GM19238 (cell line): Measurements from ENCODE around the gene TULP4.
"Not testable (repeated sequence)": the region's sequence is repeated elsewhere in the genome, so short reads cannot be mapped to it uniquely, and the experiment has no call there.

ENCODE experiments used
- DNase-seq: peaks from one replicate; pipeline ENCODE4 v3.0.0; 2011; ENCODE audit warnings: low spot score; ENCODE audit not compliant: insufficient read length

TULP4 gene

GRCh38 chr6:158521759-158522158, 209.5 kb downstream of the TULP4 start:
- no peak for DNase-seq

DNA sequence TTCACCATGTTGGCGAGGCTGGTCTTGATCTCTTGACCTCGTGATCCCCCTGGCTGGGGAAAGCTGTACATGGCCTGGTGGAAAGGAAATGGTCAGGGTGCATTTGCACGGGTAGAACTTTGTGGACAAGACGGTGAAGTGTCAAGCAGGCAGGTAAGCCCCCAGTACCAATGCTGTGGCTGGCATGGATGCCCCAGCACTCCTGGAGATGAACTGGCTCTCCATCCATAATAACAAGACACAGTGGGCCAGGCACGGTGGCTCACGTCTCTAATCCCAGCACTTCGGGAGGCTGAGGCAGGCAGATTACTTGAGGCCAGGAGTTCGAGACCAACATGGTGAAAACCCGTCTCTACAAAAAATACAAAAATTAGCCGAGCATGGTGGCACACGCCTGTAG, 210.4 kb downstream of the TULP4 start:
- DNase-seq = no peak

DNA sequence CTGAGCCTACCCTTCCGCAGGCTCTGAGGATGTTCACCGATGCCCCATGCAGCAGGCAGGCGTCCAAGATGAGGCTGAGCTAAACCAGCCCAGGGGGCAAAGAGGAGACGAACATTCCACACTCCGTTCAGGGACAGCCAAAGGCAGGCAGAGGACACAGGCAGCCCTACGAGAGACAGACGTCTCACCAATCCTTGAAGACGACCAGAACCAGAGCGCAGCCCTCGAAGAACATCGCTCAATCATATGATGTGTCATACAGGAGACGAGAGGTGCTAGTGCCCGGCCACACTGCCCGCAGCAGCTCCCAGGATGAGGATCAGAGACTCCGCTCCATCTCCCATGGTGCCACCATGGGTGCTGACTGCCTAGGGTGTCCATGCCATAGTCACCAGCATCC, 212.0 kb downstream of the TULP4 start:
- DNase-seq = no peak

- DNase-seq = not testable (repeated sequence)
Measured at GRCh38 chr6:158527858-158528257, 215.6 kb downstream of the TULP4 start.

GRCh38 chr6:158528826-158529225, 216.6 kb downstream of the TULP4 start:
- no peak for DNase-seq

DNA sequence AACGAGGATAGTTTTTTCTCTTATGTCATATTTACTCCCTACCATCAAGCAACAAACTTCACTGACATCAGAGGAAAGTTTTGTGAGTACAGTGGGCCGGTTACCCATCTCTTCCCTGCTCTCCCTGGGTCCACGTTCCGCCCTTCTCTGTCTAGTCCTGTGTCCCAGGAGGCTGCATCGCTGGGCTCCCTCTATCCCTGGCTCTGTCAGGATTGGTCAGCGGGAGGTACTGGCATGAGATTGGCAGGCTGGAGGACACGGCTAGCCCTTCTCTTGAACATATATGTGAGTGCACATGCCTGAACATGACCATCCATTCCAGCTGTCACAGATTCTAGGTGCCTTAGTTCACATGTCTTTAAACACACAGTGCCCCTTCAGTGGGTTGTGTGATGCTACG, 217.4 kb downstream of the TULP4 start:
- DNase-seq = no peak

GRCh38 chr6:158531566-158531965, 219.3 kb downstream of the TULP4 start:
- DNase-seq = no peak

- DNase-seq = no peak
Measured at GRCh38 chr6:158531970-158532369, 219.7 kb downstream of the TULP4 start.

DNA sequence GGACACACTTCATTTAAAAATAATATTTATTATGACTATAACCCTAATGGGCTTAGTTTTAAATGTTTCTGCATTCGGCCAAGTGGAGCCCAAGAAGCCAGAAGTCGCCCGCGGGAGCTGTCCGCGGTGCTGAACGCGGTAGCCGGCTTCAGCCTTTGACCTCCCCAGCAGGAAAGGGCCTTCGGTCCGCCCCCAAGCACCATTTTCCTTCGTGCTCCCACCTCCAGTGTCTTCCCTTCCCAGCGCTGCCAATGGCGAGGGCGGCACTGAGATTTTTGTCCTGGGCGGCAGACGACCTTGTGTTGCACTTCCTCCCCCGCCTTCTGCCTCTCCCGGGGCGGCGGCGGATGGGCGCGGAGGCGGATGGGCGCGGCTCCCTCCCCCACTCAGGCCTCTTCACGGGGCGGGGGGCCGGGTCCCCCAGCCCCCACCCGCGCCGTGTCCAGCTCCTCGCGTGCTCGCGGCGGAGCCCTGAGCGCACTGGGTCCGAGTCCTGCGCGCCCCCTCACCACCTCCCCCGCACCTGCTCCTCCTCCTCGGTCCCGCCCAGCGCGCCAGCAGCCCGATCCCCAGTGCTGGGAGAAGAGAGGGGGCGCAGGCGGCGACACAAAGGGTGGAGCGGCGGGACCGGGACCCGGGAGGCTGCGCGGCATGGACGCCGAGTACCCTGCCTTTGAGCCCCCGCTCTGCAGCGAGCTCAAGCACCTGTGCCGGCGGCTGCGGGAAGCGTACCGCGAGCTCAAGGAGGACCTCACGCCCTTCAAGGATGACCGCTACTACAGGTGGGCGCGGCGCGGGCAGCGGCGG, 224.0 kb downstream of the TULP4 start:
- DNase-seq = peak; percentile 65

- no peak for DNase-seq
Measured at GRCh38 chr6:158536891-158537798, 224.9 kb downstream of the TULP4 start.

DNA sequence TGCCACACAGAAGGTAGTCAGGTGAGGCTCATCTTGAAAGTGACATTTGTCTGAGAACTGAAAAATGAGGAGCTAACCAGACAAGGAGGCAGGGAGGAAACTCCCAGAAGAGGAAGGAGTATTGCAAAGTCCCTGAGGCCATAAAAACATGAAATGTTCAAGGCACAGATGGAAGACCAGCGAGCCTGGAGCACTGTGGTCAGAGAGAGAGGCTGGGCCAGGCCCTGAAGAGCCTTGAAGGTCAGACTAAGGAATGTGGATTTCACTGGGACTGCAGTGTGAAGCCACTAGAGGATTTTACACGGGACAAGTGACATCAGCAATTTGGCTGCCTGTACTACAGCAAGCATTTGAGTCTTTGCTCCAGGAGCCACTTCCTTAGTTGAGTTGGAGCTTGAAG, 226.5 kb downstream of the TULP4 start:
- DNase-seq = no peak

DNA sequence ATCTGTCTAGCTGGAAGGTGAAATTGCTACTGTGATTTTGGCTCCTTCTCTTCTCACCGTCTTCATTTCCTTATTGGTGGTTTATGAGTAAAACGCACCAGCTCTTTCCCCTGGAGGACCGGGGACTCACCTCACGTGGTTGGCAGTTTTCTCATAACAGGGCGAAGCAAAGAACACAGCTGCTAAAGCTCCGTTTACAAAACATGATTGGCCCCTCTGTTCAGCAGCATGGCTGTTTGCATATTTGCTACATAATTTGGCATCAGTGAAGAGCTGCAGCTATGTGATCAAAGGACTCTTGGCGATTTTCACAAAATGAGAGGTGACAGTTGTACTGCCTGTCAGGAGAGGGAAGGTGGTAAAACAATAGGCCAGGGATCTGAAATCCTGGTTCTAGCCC, 227.1 kb downstream of the TULP4 start:
- DNase-seq = no peak

GRCh38 chr6:158539881-158540280, 227.6 kb downstream of the TULP4 start:
- no peak for DNase-seq

GRCh38 chr6:158543606-158544185, 231.4 kb downstream of the TULP4 start:
- no peak for DNase-seq

DNA sequence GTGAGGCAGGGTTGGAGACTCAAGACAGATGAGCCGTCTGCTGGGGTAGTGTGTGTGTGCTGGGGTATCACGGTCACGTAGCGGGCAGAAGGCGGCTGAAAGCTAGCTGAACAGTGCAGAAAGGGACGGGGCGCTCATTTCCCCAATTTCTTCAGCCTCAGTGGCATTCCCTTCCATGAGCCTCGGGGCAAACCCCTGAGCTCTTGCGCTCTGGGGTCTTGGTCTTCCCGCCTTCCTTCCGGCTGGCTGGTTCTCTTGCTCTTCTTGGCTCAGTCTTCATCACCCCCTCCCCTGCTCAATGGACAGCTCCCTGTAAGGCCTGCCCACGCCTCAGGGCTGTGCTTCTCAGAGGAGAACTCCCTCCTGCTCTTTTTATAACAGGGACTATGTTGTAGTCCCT, 232.2 kb downstream of the TULP4 start:
- DNase-seq = no peak

- no peak for DNase-seq
Measured at GRCh38 chr6:158545043-158545966, 233.0 kb downstream of the TULP4 start.

- no peak for DNase-seq
Measured at GRCh38 chr6:158548418-158549161, 236.3 kb downstream of the TULP4 start.

DNA sequence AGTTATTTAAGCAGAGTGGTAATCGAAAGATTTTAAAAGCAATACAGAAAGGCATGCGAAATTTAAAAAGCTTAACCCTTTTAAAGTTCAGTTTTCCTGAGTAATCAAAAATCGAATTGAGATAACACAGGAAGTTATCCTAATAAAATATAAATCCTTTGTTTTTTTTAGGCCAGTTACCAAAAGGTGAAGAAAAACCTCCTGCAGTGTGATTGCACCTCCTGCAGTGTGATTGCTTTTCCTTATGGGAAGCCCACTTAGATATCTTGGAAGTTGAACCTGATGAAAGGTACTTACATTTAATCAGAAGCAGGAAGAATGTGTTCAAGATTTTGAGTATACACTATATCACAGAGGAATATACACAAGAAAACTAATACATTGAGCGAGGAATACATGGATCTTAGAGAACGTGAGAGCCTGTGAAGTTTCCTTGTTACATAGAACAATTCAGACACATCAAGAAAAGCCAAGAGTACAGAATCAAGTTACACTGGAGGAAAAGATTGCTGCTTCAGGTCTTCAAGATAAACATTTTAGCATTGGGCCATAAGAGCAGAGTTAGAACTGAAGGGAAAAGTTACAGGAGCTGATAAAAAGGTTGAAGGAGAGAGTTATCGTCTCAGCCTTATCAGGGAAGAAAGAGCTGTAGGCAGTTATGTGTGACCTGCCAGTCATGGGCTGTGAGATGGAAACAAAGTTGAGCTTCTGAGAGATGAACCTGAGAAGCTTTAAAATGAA, 240.0 kb downstream of the TULP4 start:
- DNase-seq = no peak

GRCh38 chr6:158552796-158553138, 240.5 kb downstream of the TULP4 start:
- DNase-seq = no peak
